ENCODE data around the gene DIP2B. TPM values are rescaled to one million over a fixed set of nuclear protein-coding genes. Genes with fewer than 3 reads are reported as not detected.
"Not testable (repeated sequence)": the region's sequence is repeated elsewhere in the genome, so short reads cannot be mapped to it uniquely, and the experiment has no call there.

DIP2B gene
- total RNA-seq, 2 experiments from 2014 or later = 17.0 to 24.1 TPM

- H3K4me3 ChIP-seq (ENCODE audit: low read depth, low read length, poor library complexity, severe bottlenecking) = peak overlapping the region; percentile 82
- BruUV-seq (replicated peaks) = TSS peak; percentile 54
- peaks cover 70% of the 10 kb centered on the region for H3K79me2 ChIP-seq (ENCODE audit: insufficient read depth, low read depth, low read length)
- H3K4me1 ChIP-seq (ENCODE audit: insufficient read depth, low read length, poor library complexity, severe bottlenecking) = peaks cover 32% of the 10 kb centered on the region
- DNase-seq (ENCODE audit: low spot score) = peak; percentile 67
- H4K20me1 ChIP-seq (ENCODE audit: insufficient read depth, low read length) = no peaks in the 10 kb centered on the region
- peak overlapping the region; percentile 77 for H3K4me2 ChIP-seq (ENCODE audit: low read length)
- ChIA-PET POLR2A (interaction anchor here (0.6 to 1.7 kb wide), 8 partner anchors 9 to 680 kb away, joined by 3 to 6 read pairs (median 4); partner anchors contain the start of genes POU6F1 and SMARCD1), CTCF (ENCODE audit: unreplicated experiment) (interaction anchor here (0.6 to 1.4 kb wide), 4 partner anchors 221 to 797 kb away, joined by 3 to 5 read pairs (median 4); no protein-coding TSS in a partner anchor)
- peak overlapping the region; percentile 84 for H3K27ac ChIP-seq (ENCODE audit: low read depth, low read length, poor library complexity, severe bottlenecking)
- peaks cover 22% of the 10 kb centered on the region; the same call in 1 of the 2 replicates for H3K9me3 ChIP-seq (ENCODE audit: low read length)
- intact Hi-C loops (cut with micrococcal nuclease; ENCODE audit: unreplicated experiment) = loop anchor here (2.0 to 10.0 kb wide), 6 partner anchors 42 to 579 kb away; partner anchors contain the start of genes CELA1, DAZAP2 and SLC11A2
- peaks cover 36% of the 10 kb centered on the region for H3K36me3 ChIP-seq (ENCODE audit: insufficient read depth, low read length)
- no peaks in the 10 kb centered on the region for H3K9me2 ChIP-seq (ENCODE audit: insufficient read depth, low read length)
- TF ChIP-seq, protein P1, sequence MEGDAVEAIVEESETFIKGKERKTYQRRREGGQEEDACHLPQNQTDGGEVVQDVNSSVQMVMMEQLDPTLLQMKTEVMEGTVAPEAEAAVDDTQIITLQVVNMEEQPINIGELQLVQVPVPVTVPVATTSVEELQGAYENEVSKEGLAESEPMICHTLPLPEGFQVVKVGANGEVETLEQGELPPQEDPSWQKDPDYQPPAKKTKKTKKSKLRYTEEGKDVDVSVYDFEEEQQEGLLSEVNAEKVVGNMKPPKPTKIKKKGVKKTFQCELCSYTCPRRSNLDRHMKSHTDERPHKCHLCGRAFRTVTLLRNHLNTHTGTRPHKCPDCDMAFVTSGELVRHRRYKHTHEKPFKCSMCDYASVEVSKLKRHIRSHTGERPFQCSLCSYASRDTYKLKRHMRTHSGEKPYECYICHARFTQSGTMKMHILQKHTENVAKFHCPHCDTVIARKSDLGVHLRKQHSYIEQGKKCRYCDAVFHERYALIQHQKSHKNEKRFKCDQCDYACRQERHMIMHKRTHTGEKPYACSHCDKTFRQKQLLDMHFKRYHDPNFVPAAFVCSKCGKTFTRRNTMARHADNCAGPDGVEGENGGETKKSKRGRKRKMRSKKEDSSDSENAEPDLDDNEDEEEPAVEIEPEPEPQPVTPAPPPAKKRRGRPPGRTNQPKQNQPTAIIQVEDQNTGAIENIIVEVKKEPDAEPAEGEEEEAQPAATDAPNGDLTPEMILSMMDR (conservative IDR thresholded peaks at IDR 0.05; ENCODE audit: low read length) = peak; percentile 94
- TF ChIP-seq EZH2phosphoT487 (IDR thresholded peaks at IDR 0.05; ENCODE audit: borderline replicate concordance, low read depth, low read length) = no peak
- peak overlapping the region; percentile 58; the same call in 1 of the 2 replicates for H2AFZ ChIP-seq (ENCODE audit: low read length)
Measured at GRCh38 chr12:50765095-50765911, 260.5 kb downstream of the DIP2B start.

GRCh38 chr12:50768391-50768790 is 263.6 kb downstream of the DIP2B start:
- Histone ChIP-seq H3K36me3 (ENCODE audit: insufficient read depth, low read length) (peaks cover 62% of the 10 kb centered on the region), H3K27ac (ENCODE audit: low read depth, low read length, poor library complexity, severe bottlenecking) (no peak overlapping the region), H4K20me1 (ENCODE audit: insufficient read depth, low read length) (no peaks in the 10 kb centered on the region), H3K9me3 (ENCODE audit: low read length) (peaks cover 28% of the 10 kb centered on the region; the same call in 1 of the 2 replicates), H3K4me1 (ENCODE audit: insufficient read depth, low read length, poor library complexity, severe bottlenecking) (peaks cover 9% of the 10 kb centered on the region), H3K4me3 (ENCODE audit: low read depth, low read length, poor library complexity, severe bottlenecking) (no peak overlapping the region), H2AFZ (ENCODE audit: low read length) (no peak overlapping the region), H3K4me2 (ENCODE audit: low read length) (no peak overlapping the region), H3K79me2 (ENCODE audit: insufficient read depth, low read depth, low read length) (peaks cover 82% of the 10 kb centered on the region), H3K9me2 (ENCODE audit: insufficient read depth, low read length) (no peaks in the 10 kb centered on the region)
- CTCF ChIA-PET (ENCODE audit: unreplicated experiment) = no interaction called here
- DNase-seq (ENCODE audit: low spot score) = no peak
- TF ChIP-seq, protein P1 (conservative IDR thresholded peaks at IDR 0.05; ENCODE audit: low read length) = no peak
- TF ChIP-seq EZH2phosphoT487 (IDR thresholded peaks at IDR 0.05; ENCODE audit: borderline replicate concordance, low read depth, low read length) = no peak
- POLR2A ChIA-PET = interaction anchor here (0.6 to 1.4 kb wide), 5 partner anchors 8 to 528 kb away, joined by 3 read pairs; no protein-coding TSS in a partner anchor
- BruUV-seq (replicated peaks) = no TSS peak
- intact Hi-C loops (cut with micrococcal nuclease; ENCODE audit: unreplicated experiment) = loop anchor here (5.0 to 10.0 kb wide), 3 partner anchors 39 to 576 kb away; partner anchors contain the start of genes CELA1 and DAZAP2

- H3K4me3 ChIP-seq (ENCODE audit: low read depth, low read length, poor library complexity, severe bottlenecking); CTCF ChIA-PET (ENCODE audit: unreplicated experiment); DNase-seq (ENCODE audit: low spot score); H4K20me1 ChIP-seq (ENCODE audit: insufficient read depth, low read length); H2AFZ ChIP-seq (ENCODE audit: low read length); H3K4me2 ChIP-seq (ENCODE audit: low read length); H3K9me2 ChIP-seq (ENCODE audit: insufficient read depth, low read length); H3K4me1 ChIP-seq (ENCODE audit: insufficient read depth, low read length, poor library complexity, severe bottlenecking); H3K27ac ChIP-seq (ENCODE audit: low read depth, low read length, poor library complexity, severe bottlenecking): not testable (repeated sequence)
- Histone ChIP-seq H3K79me2 (ENCODE audit: insufficient read depth, low read depth, low read length) (peaks cover 83% of the 10 kb centered on the region), H3K36me3 (ENCODE audit: insufficient read depth, low read length) (peaks cover 62% of the 10 kb centered on the region), H3K9me3 (ENCODE audit: low read length) (peaks cover 28% of the 10 kb centered on the region; the same call in 1 of the 2 replicates)
- TSS peak; percentile 13 for BruUV-seq (replicated peaks)
- intact Hi-C loops (cut with micrococcal nuclease; ENCODE audit: unreplicated experiment) = loop anchor here (5.0 to 10.0 kb wide), 3 partner anchors 38 to 576 kb away; partner anchors contain the start of genes CELA1 and DAZAP2
- POLR2A ChIA-PET = interaction anchor here (0.6 to 0.9 kb wide), 3 partner anchors 8 to 219 kb away, joined by 3 read pairs; no protein-coding TSS in a partner anchor
Measured at GRCh38 chr12:50768813-50769212, 264.0 kb downstream of the DIP2B start.
